Astrocyte of the spinal cord (primary cell): ENCODE data around the gene HTRA3.
A peak's percentile ranks its signal among the peaks of the same experiment; 100 is the strongest.

ENCODE experiments used
- DNase-seq: peaks from one replicate; pipeline ENCODE4 v3.0.0; 2011; ENCODE audit warnings: low read depth, low spot score
- H3K4me3 ChIP-seq: 2 replicates; pipeline ENCODE4 v1.5.1; 2011; ENCODE audit warnings: low read depth, mild to moderate bottlenecking, low read length, moderate library complexity
- in situ Hi-C: cut with HindIII; loops from 2 replicates; pipeline ENCODE4 v1.10.0; 2017; ENCODE audit warnings: low sequenced_read_pairs
- TF ChIP-seq, protein P1 (sequence below): IDR thresholded peaks from 2 replicates; pipeline ENCODE4 v1.5.1; 2012; ENCODE audit warnings: low read depth, mild to moderate bottlenecking, low read length, inconsistent platforms

The HTRA3 gene

DNA sequence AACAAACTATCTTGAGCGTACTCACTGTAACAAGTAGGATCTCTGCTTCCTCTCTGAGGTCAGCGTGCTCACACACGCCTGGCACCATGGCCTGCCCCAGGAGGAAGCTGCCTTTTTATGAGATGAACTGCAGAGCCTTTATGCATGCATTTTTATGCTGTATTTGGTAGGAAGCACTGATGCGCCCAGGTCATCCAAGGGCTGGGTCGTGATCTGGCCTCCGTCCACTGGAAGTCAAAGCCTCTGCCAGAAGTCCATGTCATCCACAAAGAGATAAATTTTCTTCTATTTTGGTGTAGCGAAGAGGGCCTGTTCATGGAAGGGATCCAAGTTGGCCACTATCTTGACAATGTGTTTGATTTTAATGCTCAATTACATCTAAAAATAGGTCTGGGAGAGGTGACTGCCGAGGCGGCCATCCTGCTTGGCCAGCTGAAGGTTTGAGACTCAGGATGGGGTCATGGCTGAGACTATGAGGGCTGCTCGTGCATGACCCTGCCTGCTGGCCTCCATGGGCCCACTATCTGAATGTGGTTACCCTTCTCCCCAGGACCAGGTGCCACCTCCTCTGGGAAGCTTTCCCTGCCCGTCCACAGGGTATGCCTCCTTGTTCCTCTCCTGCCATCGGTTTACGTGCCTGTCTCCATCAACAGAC is 50.3 kb downstream of the HTRA3 start:
- TF ChIP-seq, protein P1, sequence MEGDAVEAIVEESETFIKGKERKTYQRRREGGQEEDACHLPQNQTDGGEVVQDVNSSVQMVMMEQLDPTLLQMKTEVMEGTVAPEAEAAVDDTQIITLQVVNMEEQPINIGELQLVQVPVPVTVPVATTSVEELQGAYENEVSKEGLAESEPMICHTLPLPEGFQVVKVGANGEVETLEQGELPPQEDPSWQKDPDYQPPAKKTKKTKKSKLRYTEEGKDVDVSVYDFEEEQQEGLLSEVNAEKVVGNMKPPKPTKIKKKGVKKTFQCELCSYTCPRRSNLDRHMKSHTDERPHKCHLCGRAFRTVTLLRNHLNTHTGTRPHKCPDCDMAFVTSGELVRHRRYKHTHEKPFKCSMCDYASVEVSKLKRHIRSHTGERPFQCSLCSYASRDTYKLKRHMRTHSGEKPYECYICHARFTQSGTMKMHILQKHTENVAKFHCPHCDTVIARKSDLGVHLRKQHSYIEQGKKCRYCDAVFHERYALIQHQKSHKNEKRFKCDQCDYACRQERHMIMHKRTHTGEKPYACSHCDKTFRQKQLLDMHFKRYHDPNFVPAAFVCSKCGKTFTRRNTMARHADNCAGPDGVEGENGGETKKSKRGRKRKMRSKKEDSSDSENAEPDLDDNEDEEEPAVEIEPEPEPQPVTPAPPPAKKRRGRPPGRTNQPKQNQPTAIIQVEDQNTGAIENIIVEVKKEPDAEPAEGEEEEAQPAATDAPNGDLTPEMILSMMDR: no peak
- no peak for DNase-seq
- in situ Hi-C loops: no loop called here
- no peak overlapping the region for H3K4me3 ChIP-seq

DNA sequence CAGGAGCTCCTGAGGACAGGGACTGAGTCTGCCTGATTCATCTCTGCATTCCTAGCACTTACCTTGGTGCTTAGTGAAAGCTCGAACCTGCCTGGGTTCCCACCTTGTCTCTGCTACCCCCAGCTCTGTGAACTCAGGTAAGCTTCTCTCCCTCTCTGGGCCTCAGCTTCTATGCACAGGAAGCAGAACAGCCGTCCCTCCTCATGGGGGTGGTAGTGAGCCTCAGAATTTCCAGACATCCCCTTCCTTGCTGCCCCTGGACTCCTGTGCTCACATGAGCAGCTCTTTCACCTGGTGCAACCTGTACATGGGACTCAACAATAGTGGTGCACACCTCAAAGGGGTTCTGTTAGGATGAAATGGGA is 50.8 kb downstream of the HTRA3 start:
- in situ Hi-C loops: no loop called here
- H3K4me3 ChIP-seq: no peak overlapping the region
- TF ChIP-seq, protein P1: peak; percentile 23
- DNase-seq: no peak

DNA sequence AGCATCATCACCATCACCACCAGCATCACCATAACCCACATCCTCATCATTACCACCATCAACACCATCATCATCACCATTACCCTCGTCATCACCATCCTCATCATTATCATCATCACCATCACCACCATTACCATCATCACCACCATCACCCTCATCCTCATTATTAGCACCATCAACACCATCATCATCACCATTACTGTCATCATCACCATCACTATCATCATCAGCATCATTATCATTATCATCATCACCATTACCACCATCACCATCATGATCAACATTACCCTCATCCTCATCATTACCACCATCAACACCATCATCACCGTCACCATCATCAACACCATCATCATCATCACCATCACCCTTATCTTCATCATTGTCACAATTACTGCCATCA is 51.7 kb downstream of the HTRA3 start:
- in situ Hi-C loops: no loop called here
- TF ChIP-seq, protein P1: no peak
- H3K4me3 ChIP-seq: no peak overlapping the region
- DNase-seq: no peak

DNA sequence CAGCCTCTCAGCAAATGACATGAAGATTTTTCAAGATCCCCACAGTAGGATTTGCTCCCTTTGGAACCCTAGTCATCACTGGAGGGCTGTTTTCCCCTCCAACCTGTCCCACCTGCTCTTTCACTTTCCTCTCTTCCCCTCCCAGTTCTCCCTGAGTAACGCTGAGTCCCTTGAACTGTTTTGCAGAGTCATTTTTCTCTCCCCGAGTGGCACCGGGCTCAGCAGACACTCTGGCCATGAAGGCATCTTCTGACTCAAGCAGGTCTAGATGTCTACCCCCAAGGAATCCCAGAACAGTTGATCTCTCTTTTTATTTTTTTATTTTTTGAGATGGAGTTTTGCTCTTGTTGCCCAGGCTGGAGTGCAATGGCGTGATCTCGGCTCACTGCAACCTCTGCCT is 52.2 kb downstream of the HTRA3 start:
- in situ Hi-C loops: no loop called here
- H3K4me3 ChIP-seq: no peak overlapping the region
- no peak for DNase-seq
- TF ChIP-seq, protein P1: no peak

DNA sequence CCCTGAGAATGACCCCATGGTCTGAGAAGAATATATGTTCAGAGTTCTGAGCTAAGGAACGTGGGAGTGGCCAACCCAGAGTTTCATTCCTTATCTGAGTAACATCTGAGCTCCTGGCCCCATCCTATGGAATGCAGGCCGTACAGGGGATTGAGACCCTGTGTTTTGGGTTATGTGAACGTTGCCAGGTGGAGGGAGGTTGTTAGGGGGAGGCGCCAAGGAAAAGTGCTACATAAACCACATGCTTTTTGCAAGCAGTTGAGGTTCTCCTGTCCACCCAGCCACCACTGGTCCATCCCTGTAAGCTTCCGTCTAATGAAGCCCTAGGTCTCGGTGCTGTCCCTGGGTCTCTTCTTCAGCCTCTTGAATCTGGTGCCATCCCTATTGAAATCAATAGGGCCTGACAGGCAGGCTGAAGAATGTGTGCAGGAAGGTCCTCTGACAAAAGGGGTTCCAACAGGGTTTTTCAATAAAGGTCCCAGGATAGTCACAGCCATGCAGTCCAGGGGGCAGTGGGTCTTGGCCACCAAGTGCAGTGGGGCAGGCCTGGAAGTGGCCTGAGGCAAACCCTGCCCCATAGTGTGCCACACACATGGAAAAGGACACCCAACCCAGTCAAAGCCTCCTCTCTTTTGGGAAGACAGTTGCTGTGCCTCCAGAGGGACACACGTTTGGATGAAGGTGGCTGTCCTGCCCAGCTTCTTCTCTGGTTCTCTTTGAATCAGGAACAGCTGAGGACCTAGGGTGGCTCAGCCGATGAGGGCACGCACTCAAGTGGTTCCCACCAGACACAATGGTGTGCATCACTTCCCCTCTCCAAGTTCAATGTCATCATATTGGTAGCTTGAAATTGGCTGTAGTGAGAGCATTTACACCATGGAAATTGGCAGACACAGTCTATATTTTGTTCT is 53.5 kb downstream of the HTRA3 start:
- in situ Hi-C loops: no loop called here
- TF ChIP-seq, protein P1: no peak
- no peak overlapping the region for H3K4me3 ChIP-seq
- DNase-seq: no peak

DNA sequence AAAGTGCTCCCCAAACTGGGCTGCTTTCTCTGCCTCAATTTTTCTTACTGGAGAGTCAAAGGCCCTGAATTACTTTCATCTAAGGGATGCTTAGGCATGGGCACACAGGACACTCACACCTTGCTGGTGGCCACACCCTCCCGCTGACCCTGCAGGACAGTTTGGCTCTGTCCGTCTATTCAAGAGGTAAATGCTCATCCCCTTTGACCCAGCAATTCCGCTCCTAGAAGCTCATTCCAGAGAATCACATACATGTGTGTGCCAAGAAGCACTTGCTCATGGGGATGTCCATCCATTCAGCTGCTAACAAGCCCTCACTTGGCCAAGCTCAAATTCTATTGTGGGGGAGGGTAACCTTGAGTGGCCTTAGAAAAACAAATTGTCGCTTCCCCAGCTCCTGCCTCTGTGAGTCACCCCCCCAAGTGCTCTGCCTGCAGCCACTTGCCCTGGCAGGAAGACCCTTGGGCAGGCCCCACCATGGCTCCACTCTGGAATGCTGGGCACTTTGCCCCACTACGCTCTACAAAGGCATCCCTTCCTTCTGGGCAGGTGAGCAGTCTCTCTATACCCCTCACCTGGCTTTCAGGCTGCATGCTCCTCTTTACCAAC is 54.5 kb downstream of the HTRA3 start:
- no peak for DNase-seq
- no peak overlapping the region for H3K4me3 ChIP-seq
- in situ Hi-C loops: no loop called here
- TF ChIP-seq, protein P1: no peak
